Spleen (tissue), 7 donors: Measurements from ENCODE around the gene IMMP2L.

ENCODE experiments used
- CTCF ChIP-seq, 11 experiments: fragments of 200-600 bp in 7 of 11; fragments of 450-650 bp in 4 of 11; sonication (generic) in 4 of 11; IDR thresholded peaks in 8 of 11; conservative IDR thresholded peaks in 3 of 11; 1 replicate in 7 of 11; 2 replicates in 4 of 11; pipeline versions ENCODE4 v1.4.0 to v1.8.0; 2016 to 2021; ENCODE audit warnings: antibody characterized with exemption in 11 of 11, inconsistent platforms in 4 of 11, mild to moderate bottlenecking in 1 of 11
- POLR2A ChIP-seq, 3 donors: fragments of 450-650 bp; IDR thresholded peaks; one replicate each; pipeline ENCODE4 v1.5.1; 2017; ENCODE audit warnings: antibody characterized with exemption in 3 of 3, mild to moderate bottlenecking in 1 of 3
- POLR2AphosphoS5 ChIP-seq, 3 donors: sonication (generic); formaldehyde crosslinking; IDR thresholded peaks; one replicate each; pipeline ENCODE4 v1.5.1; 2017; ENCODE audit warnings: antibody characterized with exemption in 3 of 3
- donor health status: DM: no; HTN: no; CAD: no; lungs with moderate emphysema.
- donor health status: DM: no; HTN: no; CAD: no.
- donor health status: DM: no; HTN: no; CAD: no.

- TF ChIP-seq CTCF (IDR thresholded peaks at IDR 0.05 in 8 of 11, conservative IDR thresholded peaks at IDR 0.05 in 3 of 11) (no peak), POLR2A (IDR thresholded peaks at IDR 0.05) (no peak), POLR2AphosphoS5 (IDR thresholded peaks at IDR 0.05) (no peak)
Observed at GRCh38 chr7:111074748-111075146, 487.5 kb downstream of the IMMP2L start.
